GM19035 (cell line): ENCODE results near the gene PKP4.
A peak's percentile ranks its signal among the peaks of the same experiment; 100 is the strongest.

Experiments
- ATAC-seq: cut with Tn5 transposase; IDR thresholded peaks from one replicate; pipeline ENCODE4 v1.9.1; 2021; ENCODE audit not compliant: unreplicated experiment

PKP4 gene

GRCh38 chr2:158496986-158497385, 40.2 kb downstream of the PKP4 start:
- ATAC-seq, result no peak

GRCh38 chr2:158497486-158497885, 40.7 kb downstream of the PKP4 start:
- ATAC-seq, result no peak

GRCh38 chr2:158498043-158498748, 41.4 kb downstream of the PKP4 start:
- no peak for ATAC-seq

GRCh38 chr2:158498749-158499136, 42.0 kb downstream of the PKP4 start:
- no peak for ATAC-seq

GRCh38 chr2:158499383-158499782, 42.6 kb downstream of the PKP4 start:
- no peak for ATAC-seq

GRCh38 chr2:158500333-158500732, 43.6 kb downstream of the PKP4 start:
- no peak for ATAC-seq

GRCh38 chr2:158501301-158501700, 44.5 kb downstream of the PKP4 start:
- no peak for ATAC-seq

GRCh38 chr2:158502974-158503373, 46.2 kb downstream of the PKP4 start:
- ATAC-seq, result no peak

- ATAC-seq, result no peak
Measured at GRCh38 chr2:158504088-158504487, 47.3 kb downstream of the PKP4 start.

GRCh38 chr2:158505448-158505934, 48.7 kb downstream of the PKP4 start:
- no peak for ATAC-seq

GRCh38 chr2:158507141-158507540, 50.4 kb downstream of the PKP4 start:
- peak; percentile 81 for ATAC-seq

- no peak for ATAC-seq
Measured at GRCh38 chr2:158507679-158508078, 50.9 kb downstream of the PKP4 start.

- ATAC-seq, result no peak
Measured at GRCh38 chr2:158509928-158510797, 53.4 kb downstream of the PKP4 start.

- no peak for ATAC-seq
Measured at GRCh38 chr2:158510887-158511286, 54.1 kb downstream of the PKP4 start.

- no peak for ATAC-seq
Measured at GRCh38 chr2:158511706-158512105, 55.0 kb downstream of the PKP4 start.

GRCh38 chr2:158512323-158512722, 55.6 kb downstream of the PKP4 start:
- no peak for ATAC-seq

GRCh38 chr2:158513841-158514240, 57.1 kb downstream of the PKP4 start:
- no peak for ATAC-seq

GRCh38 chr2:158518084-158518483, 61.3 kb downstream of the PKP4 start:
- no peak for ATAC-seq

GRCh38 chr2:158519481-158519880, 62.7 kb downstream of the PKP4 start:
- ATAC-seq, result no peak

GRCh38 chr2:158529379-158530259, 72.9 kb downstream of the PKP4 start:
- no peak for ATAC-seq

- ATAC-seq, result no peak
Measured at GRCh38 chr2:158530829-158531228, 74.1 kb downstream of the PKP4 start.
